ENCODE results near the gene APRT.
"Not testable (repeated sequence)": the region's sequence is repeated elsewhere in the genome, so short reads cannot be mapped to it uniquely, and the experiment has no call there.

APRT gene

GRCh38 chr16:88842308-88842756 is 30.6 kb upstream of the APRT start:
- DNase-seq (ENCODE audit: low read depth, low spot score): no peak

DNA sequence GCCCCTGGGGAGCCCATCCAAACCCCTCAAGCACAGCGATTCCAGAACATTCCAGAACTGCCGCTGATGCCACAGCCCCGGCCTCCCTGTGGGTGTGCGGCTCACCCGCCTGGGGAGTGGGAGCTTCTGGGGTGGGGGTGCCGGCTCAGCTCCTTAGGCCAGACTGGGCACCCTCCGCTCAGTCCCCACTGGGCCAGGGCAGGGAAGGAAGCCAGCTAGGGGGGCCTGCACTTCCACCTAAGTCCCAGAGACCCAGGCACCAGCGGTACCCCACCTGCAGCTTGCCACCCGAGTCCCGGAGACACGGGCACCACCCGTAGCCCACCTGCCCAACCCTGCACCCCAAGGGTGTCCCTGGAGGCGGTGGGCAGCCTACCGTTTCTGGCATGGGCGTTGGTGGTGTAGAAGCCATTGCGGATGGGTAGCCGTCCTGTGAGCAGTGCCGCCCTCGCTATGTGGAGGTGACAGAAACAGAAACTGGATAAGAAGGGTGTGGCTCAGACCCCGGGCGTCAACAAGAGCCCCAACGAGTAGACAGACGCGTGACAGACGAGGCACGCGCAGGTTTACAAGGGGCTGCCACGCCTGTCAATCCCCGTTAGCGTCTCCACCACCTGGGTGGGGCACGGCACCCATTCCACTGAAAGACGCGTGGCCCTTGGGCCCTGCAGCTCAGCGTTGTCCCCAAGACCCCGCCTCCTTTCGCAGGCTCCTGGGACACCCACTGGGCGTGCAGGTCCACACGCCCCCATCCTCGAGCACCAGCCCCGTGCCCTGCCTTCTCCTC is 30.0 kb upstream of the APRT start:
- DNase-seq (ENCODE audit: low read depth, low spot score): no peak

DNA sequence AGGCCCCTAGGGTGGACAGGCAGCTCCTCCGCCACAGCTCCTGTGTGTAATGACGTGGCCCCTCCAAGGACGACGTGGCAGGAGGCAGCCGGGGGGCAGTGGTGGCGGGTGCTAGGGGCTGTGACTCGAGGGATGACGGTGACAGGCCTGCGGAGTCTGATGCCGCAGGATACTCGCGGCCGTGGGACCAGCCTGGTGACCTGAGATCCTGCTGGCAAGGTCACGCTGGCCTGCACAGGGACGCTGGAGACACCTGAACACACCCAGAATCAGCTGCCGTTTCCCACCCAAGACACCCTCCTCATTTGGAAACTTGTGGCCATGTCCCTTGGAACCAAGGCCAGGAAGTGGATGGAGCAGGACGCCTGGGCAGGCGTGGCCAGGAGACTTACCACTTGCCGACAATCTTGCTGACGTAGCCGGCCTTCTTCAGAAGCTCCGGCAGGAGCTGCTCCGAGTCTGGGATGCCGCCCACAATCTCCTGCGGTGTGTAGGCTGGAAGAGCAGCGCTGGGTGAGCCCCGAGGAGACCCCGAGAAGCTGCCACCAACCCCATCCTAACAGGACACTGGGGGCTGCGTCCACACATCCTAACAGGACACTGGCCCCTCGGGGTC is 29.0 kb upstream of the APRT start:
- DNase-seq (ENCODE audit: low read depth, low spot score): no peak

GRCh38 chr16:88839745-88840599 is 28.2 kb upstream of the APRT start:
- no peak for DNase-seq (ENCODE audit: low read depth, low spot score)

GRCh38 chr16:88839026-88839529 is 27.4 kb upstream of the APRT start:
- no peak for DNase-seq (ENCODE audit: low read depth, low spot score)

DNA sequence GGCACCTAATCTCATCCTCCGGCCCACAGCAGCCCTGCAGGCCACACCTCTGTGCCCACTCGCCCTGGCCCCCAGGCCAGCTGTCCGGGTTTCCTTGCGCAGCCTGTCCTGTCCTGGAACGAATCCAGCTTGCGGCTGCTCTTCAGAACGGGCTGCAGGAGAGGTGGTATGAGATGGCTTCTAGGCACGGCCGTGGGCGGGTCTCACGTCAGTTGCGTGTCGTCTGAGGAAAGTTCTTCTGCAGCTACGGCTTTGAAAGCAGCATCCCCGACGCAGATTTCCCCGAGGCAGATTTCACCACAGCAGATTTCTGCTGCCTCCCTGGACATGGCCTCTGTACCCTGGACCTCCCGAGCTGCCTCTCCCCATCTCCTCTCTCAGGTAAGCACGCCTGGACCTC is 26.8 kb upstream of the APRT start:
- DNase-seq (ENCODE audit: low read depth, low spot score): no peak

- no peak for DNase-seq (ENCODE audit: low read depth, low spot score)
These were observed 26.1 kb upstream of the APRT start for GRCh38 chr16:88837806-88838205.

GRCh38 chr16:88836791-88837190 is 25.1 kb upstream of the APRT start:
- DNase-seq (ENCODE audit: low read depth, low spot score): no peak

GRCh38 chr16:88835818-88836217 is 24.1 kb upstream of the APRT start:
- no peak for DNase-seq (ENCODE audit: low read depth, low spot score)

- no peak for DNase-seq (ENCODE audit: low read depth, low spot score)
These were observed 23.7 kb upstream of the APRT start for GRCh38 chr16:88835383-88835782.

- no peak for DNase-seq (ENCODE audit: low read depth, low spot score)
These were observed 22.9 kb upstream of the APRT start for GRCh38 chr16:88834670-88835069.

- DNase-seq (ENCODE audit: low read depth, low spot score): no peak
These were observed 21.4 kb upstream of the APRT start for GRCh38 chr16:88833086-88833485.

GRCh38 chr16:88831838-88832237 is 20.1 kb upstream of the APRT start:
- no peak for DNase-seq (ENCODE audit: low read depth, low spot score)

GRCh38 chr16:88830783-88831182 is 19.1 kb upstream of the APRT start:
- DNase-seq (ENCODE audit: low read depth, low spot score): no peak

GRCh38 chr16:88830258-88830657 is 18.5 kb upstream of the APRT start:
- DNase-seq (ENCODE audit: low read depth, low spot score): no peak

GRCh38 chr16:88828711-88829110 is 17.0 kb upstream of the APRT start:
- no peak for DNase-seq (ENCODE audit: low read depth, low spot score)

DNA sequence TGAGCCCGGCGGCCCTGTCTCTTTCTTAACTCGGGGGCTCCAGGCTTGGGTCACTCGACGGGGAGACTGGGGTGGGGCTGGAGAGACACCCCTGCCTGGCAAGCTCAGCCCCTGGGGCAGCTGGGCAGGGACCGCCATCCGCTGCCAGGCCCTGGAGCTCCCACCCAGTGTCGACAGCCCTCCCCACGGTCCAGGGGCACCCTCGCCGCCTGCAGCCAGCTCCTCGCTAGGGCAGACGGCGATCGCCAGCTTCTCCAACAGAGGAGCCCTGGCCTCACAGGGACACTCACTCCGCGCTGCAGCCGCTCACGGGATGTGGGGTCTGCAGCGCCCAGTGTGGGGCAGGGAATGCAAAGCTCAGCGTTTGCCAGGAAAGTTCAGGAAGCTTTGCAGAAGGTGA is 16.0 kb upstream of the APRT start:
- no peak for DNase-seq (ENCODE audit: low read depth, low spot score)

GRCh38 chr16:88826070-88826840 is 14.5 kb upstream of the APRT start:
- no peak for DNase-seq (ENCODE audit: low read depth, low spot score)

DNA sequence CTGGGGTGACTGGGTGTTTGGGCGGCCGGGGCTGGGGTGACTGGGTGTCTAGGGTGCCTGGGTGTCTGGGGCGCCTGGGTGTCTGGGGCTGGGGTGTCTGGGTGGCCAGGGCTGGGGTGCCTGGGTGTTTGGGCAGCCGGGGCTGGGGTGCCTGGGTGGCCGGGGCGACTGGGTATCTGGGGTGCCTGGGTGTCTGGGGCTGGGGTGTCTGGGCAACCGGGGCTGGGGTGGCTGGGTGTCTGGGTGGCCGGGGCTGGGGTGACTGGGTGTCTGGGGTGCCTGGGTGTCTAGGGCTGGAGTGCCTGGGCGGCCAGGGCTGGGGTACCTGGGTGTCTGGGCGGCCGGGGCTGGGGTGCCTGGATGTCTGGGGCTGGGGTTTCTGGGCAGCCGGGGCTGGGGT is 13.4 kb upstream of the APRT start:
- no peak for DNase-seq (ENCODE audit: low read depth, low spot score)

DNA sequence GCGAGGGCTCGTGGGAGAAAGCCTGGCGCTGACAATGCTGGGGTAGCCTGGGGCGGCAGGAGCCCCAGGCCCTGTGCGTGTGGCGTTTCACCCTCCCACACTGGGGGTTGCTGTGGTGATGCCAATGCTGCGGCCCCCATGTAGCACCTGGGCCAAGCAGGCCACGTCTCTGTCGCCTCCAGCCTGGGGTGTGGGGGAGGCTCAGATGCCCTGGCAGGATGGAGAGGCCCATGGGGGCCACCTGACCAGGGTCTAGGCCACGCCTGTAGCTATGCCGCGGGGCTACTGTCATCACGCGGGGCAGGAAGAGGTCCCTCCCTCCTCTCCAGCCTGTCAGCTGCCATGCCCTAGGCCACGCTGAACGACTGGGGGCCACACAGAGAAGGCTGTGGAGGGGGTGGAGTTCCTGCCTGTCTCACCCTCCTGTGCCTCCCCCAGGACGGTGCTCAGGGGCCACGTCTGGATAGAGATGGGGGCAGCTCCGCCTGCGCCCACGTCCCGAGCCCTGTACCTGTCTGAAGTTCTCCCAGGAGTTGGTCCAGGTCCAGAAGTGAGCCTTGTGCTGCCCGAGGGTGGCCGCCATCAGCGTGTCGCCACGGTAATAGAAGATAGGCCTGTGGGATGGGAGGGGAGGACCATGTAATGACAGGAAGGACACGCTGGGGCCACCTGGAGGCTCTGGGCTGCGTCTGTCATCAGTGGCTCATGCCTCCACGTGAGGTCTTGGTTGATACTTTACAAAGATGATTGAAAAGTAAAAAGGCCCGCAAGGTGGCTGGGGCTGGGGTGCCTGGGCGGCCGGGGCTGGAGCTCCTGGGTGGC is 12.7 kb upstream of the APRT start:
- no peak for DNase-seq (ENCODE audit: low read depth, low spot score)

GRCh38 chr16:88823646-88824045 is 11.9 kb upstream of the APRT start:
- DNase-seq (ENCODE audit: low read depth, low spot score): not testable (repeated sequence)
